K562 (cell line): ENCODE data around the gene FAM78A. TPM values are rescaled to one million over a fixed set of nuclear protein-coding genes. Genes with fewer than 3 reads are reported as not detected.

ENCODE experiments used
- ATAC-seq: fragments of 200-7000 bp; cut with Tn5 transposase; 3 replicates; pipeline ENCODE4 v1.9.1; 2020; ENCODE audit warnings: moderate library complexity
- BruUV-seq: library from RNA; stranded (reverse); fragments of 400-500 nt; replicated peaks from 2 replicates; lab custom pipeline; 2021; lab: Mats Ljungman, UMichigan
- CTCF ChIA-PET: fragments of 300-600 bp; formaldehyde crosslinking; extraction: SDS; loops from one replicate; lab custom pipeline; 2021; ENCODE audit warnings: low intra/inter-chr PET ratio; lab: Yijun Ruan, JAX
- POLR2A ChIA-PET: fragments of 300-600, 350-650 bp; sonication (Branson Sonifier 250); formaldehyde crosslinking; extraction: SDS; loops from one replicate; lab custom pipeline; 2021; ENCODE audit warnings: antibody characterized with exemption, inconsistent platforms; lab: Yijun Ruan, JAX
- DNase-seq, 4 experiments: peaks; one replicate each; pipeline versions ENCODE4 v3.0.0 to v3.0.0-alpha.2; 2011 to 2018; ENCODE audit warnings: low spot score in 3 of 4, mixed read lengths in 3 of 4; ENCODE audit errors: extremely low read depth in 1 of 4
- FAIRE-seq: peaks from 2 replicates; lab custom pipeline; 2011; peaks lifted over from hg19 to GRCh38; lab: Jason Lieb, UNC
- H2AFZ ChIP-seq: 2 replicates; pipeline ENCODE4 v1.6.0; 2011; ENCODE audit warnings: low read depth, low read length, control low read depth, inconsistent platforms
- H3K27ac ChIP-seq: fragments of 200-600 bp; 3 replicates; pipeline ENCODE4 v1.8.0; 2011; ENCODE audit warnings: low read depth, mild to moderate bottlenecking, control low read depth, inconsistent platforms, low read length, moderate library complexity, mixed read lengths; ENCODE audit errors: extremely low read depth
- H3K27me3 ChIP-seq, 2 experiments: fragments of 300-600 bp in 1 of 2; 2 replicates in 1 of 2; 3 replicates in 1 of 2; pipeline versions ENCODE4 v1.6.0 to v1.8.0; 2011; ENCODE audit warnings: inconsistent platforms in 2 of 2, low read length in 2 of 2, mild to moderate bottlenecking in 1 of 2, mixed read lengths in 1 of 2, moderate library complexity in 1 of 2; ENCODE audit not compliant: control insufficient read depth in 2 of 2, insufficient read depth in 2 of 2
- H3K36me3 ChIP-seq: fragments of 300-600 bp; 3 replicates; pipeline ENCODE4 v1.8.0; 2011; ENCODE audit warnings: mild to moderate bottlenecking, low read length, inconsistent platforms; ENCODE audit not compliant: control insufficient read depth, insufficient read depth
- H3K4me1 ChIP-seq, 2 experiments: fragments of 200-600 bp in 1 of 2; replicated peaks in 1 of 2; 2 replicates in 1 of 2; 3 replicates in 1 of 2; pipeline versions ENCODE4 v1.5.1 to v1.8.0; 2011; ENCODE audit warnings: inconsistent platforms in 2 of 2, low read length in 2 of 2, mild to moderate bottlenecking in 1 of 2, mixed read lengths in 1 of 2, moderate library complexity in 1 of 2; ENCODE audit not compliant: control insufficient read depth in 2 of 2, insufficient read depth in 2 of 2
- H3K4me2 ChIP-seq: 2 replicates; pipeline ENCODE4 v1.6.1; 2011; ENCODE audit warnings: low read length, control low read depth, inconsistent platforms, mixed read lengths; ENCODE audit not compliant: insufficient read depth
- H3K4me3 ChIP-seq: fragments of 200-600 bp; sonication (generic), shearing (Covaris generic); 2 replicates; pipeline ENCODE4 v1.5.1; 2016; ENCODE audit warnings: control low read depth, inconsistent platforms
- H3K79me2 ChIP-seq: fragments of 200-600 bp; 3 replicates; pipeline ENCODE4 v1.8.0; 2011; ENCODE audit warnings: low read length, inconsistent platforms; ENCODE audit not compliant: control insufficient read depth, insufficient read depth
- H3K9ac ChIP-seq, 2 experiments: 2 replicates each; pipeline versions ENCODE4 v1.6.0 to v1.6.1; 2011; ENCODE audit warnings: low read depth in 2 of 2, low read length in 2 of 2, control low read depth in 1 of 2, inconsistent platforms in 1 of 2, mild to moderate bottlenecking in 1 of 2, mixed read lengths in 1 of 2; ENCODE audit not compliant: insufficient read depth in 1 of 2
- H3K9me1 ChIP-seq: one replicate; pipeline ENCODE4 v1.6.0; 2011; ENCODE audit warnings: inconsistent platforms, mild to moderate bottlenecking, low read length, moderate library complexity; ENCODE audit not compliant: control insufficient read depth, insufficient read depth
- H3K9me3 ChIP-seq: replicated peaks from 2 replicates; pipeline ENCODE4 v1.5.1; 2011; ENCODE audit warnings: low read depth, low read length, inconsistent platforms; ENCODE audit not compliant: control insufficient read depth, insufficient read depth
- H4K20me1 ChIP-seq: replicated peaks from 2 replicates; pipeline ENCODE4 v1.6.1; 2011; ENCODE audit warnings: low read length, inconsistent platforms, mixed read lengths; ENCODE audit not compliant: control insufficient read depth, insufficient read depth
- FOXP1 ChIP-seq: sonication (generic); formaldehyde crosslinking; IDR thresholded peaks from 2 replicates; pipeline ENCODE4 v1.8.0; 2022; ENCODE audit warnings: mild to moderate bottlenecking, missing genetic modification reagents
- HDAC6 ChIP-seq: IDR thresholded peaks from 2 replicates; pipeline ENCODE4 v1.6.1; 2012; ENCODE audit warnings: low read depth, mild to moderate bottlenecking, control low read depth, inconsistent platforms, low read length, moderate library complexity
- HDAC8 ChIP-seq: fragments of 450-650 bp; IDR thresholded peaks from 2 replicates; pipeline ENCODE4 v1.6.1; 2016; ENCODE audit warnings: mild to moderate bottlenecking, missing genetic modification characterization, moderate library complexity, missing compliant biosample characterization
- MCM5 ChIP-seq: fragments of 450-650 bp; IDR thresholded peaks from 2 replicates; pipeline ENCODE4 v1.6.1; 2016; ENCODE audit warnings: low read depth
- ZNF324 ChIP-seq: fragments of 250-450 bp; sonication (Bioruptor Pico); IDR thresholded peaks from 2 replicates; pipeline ENCODE4 v1.4.0; 2020; ENCODE audit warnings: mild to moderate bottlenecking
- WGBS: fragments of 100-300 bp; shearing (Covaris generic); methylation state at CpG from one replicate; pipeline ENCODE4 v1.1.6; 2016; ENCODE audit warnings: low coverage, mixed read lengths; ENCODE audit not compliant: insufficient coverage; ENCODE audit errors: missing lambda C conversion rate; 5-methylcytosine and 5-hydroxymethylcytosine counted together
- in situ Hi-C: fragments of 300-500 bp; cut with MboI; formaldehyde crosslinking; loops from 4 replicates; pipeline ENCODE4 v1.15.0; 2018; ENCODE audit warnings: inconsistent platforms, mixed read lengths
- intact Hi-C: fragments of 100-400 bp; cut with micrococcal nuclease; formaldehyde crosslinking; loops from 2 replicates; pipeline ENCODE4 v1.14.2; 2022
- polyA plus RNA-seq, 8 experiments: library from polyadenylated mRNA; depleted of rRNA in 4 of 8; stranded (reverse) in 5 of 8; unstranded in 3 of 8; fragments of >200 nt; fragmentation: Nextera tagmentation in 2 of 8; fragmentation: Illumina TruSeq in 1 of 8; extraction: Ambion mirVana in 2 of 8; extraction: Trizol in 1 of 8; gene quantifications; 2 replicates each; pipeline versions ENCODE4 v1.2.1 to v1.2.3, GENCODE V29; 2011 to 2014; ENCODE audit warnings: inconsistent platforms in 1 of 8, missing spikeins in 1 of 8
- total RNA-seq, 7 experiments: library from RNA; depleted of rRNA in 6 of 7; stranded (reverse); fragments of >200 nt in 6 of 7; fragmentation: Illumina TruSeq in 2 of 7; extraction: Trizol in 2 of 7; gene quantifications; 2 replicates each; pipeline versions ENCODE4 v1.2.1 to v1.2.3, GENCODE V29; 2011 to 2021; ENCODE audit warnings: low replicate concordance in 1 of 7
- TF ChIP-seq, protein P1 (sequence below): sonication (generic); formaldehyde crosslinking; IDR thresholded peaks from 2 replicates; pipeline ENCODE4 v1.8.1; 2023; ENCODE audit warnings: mild to moderate bottlenecking, missing genetic modification reagents
- TF ChIP-seq, protein P2 (sequence below): fragments of 450-650 bp; formaldehyde crosslinking; IDR thresholded peaks from 2 replicates; pipeline ENCODE4 v1.4.0; 2020; ENCODE audit warnings: mild to moderate bottlenecking, mixed read lengths

FAM78A gene
- total and polyA plus RNA-seq, 9 of the 15 experiments (the other 6 are each of a cell fraction or from before 2014, with no cell fraction given) = 0.56 to 103 (median 55.2) TPM

DNA sequence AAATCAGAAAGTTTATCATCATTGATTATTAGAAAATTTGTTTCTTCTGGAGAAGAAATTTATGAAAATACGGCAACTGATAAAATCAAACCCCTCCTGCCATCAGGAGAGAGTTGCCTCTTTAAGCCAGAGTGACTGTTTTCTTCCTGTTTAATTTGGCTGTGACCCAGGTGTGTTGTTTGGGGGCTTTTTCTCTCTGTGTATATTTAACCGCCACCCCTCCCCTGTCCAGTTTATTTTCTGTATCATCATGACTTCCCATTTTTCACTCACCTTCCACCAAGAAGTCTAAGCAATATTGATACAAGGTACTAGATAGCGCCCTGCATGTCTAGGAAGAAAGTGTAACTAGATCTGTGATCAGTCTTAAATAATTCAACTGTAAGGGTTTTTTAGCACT, 50.1 kb downstream of the FAM78A start:
- ATAC-seq (no peak; the same call in 2 of the 3 replicates), FAIRE-seq (no peak), DNase-seq (no peak)
- Histone ChIP-seq H3K9ac (no peak overlapping the region), H2AFZ (no peak overlapping the region), H4K20me1 (no peaks in the 10 kb centered on the region), H3K4me3 (no peak overlapping the region), H3K27ac (no peak overlapping the region), H3K4me2 (no peak overlapping the region), H3K27me3 (no peaks in the 10 kb centered on the region), H3K9me1 (no peaks in the 10 kb centered on the region), H3K79me2 (no peaks in the 10 kb centered on the region), H3K4me1 (peaks cover 0 to 3% of the 10 kb centered on the region in 2 experiments; a peak in 2 of 5 replicates), H3K36me3 (peaks cover 89% of the 10 kb centered on the region), H3K9me3 (no peaks in the 10 kb centered on the region)
- BruUV-seq = no TSS peak
- intact Hi-C loops = no loop called here
- in situ Hi-C loops = no loop called here
- 80% methylated on average over 3 of the region's 3 CpGs for WGBS
- ChIA-PET POLR2A (interaction anchor here (0.6 to 11.4 kb wide), 4 partner anchors 8 to 111 kb away, joined by 3 to 156 read pairs (median 5); no protein-coding TSS in a partner anchor), CTCF (no interaction called here)
- TF ChIP-seq, protein P1, sequence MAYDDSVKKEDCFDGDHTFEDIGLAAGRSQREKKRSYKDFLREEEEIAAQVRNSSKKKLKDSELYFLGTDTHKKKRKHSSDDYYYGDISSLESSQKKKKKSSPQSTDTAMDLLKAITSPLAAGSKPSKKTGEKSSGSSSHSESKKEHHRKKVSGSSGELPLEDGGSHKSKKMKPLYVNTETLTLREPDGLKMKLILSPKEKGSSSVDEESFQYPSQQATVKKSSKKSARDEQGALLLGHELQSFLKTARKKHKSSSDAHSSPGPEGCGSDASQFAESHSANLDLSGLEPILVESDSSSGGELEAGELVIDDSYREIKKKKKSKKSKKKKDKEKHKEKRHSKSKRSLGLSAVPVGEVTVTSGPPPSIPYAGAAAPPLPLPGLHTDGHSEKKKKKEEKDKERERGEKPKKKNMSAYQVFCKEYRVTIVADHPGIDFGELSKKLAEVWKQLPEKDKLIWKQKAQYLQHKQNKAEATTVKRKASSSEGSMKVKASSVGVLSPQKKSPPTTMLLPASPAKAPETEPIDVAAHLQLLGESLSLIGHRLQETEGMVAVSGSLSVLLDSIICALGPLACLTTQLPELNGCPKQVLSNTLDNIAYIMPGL (CRISPR knock-in tag) = 0 out of 2 replicates have a peak, but pooled peaks have one; percentile 24
- no peak for TF ChIP-seq FOXP1 (CRISPR knock-in tag)

DNA sequence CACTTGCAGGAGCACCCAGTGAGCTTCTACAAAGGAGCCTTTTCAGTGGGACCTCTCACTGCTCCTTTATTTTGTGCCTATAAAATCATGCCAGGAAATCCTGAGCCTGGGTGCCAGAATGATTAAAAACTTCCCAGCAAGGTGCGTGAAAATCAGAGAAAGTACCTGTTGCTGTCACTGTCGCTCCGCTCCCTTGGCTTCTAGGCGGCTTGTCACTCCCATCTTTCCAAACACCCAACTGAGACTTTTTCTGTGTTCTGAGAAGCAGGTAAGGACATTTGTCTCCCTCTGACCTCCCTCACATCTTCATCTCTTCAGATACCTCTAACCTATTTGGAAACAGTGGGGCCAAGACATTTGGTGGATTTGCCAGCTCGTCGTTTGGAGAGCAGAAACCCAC, 53.9 kb downstream of the FAM78A start:
- Histone ChIP-seq H3K9me1 (no peaks in the 10 kb centered on the region), H3K36me3 (peaks cover 92% of the 10 kb centered on the region), H3K79me2 (no peaks in the 10 kb centered on the region), H3K9me3 (no peaks in the 10 kb centered on the region), H4K20me1 (no peaks in the 10 kb centered on the region; the same call in 1 of the 2 replicates), H3K4me2 (no peak overlapping the region), H3K27me3 (no peaks in the 10 kb centered on the region), H3K9ac (no peak overlapping the region), H3K4me3 (no peak overlapping the region), H3K4me1 (peaks cover 0 to 10% of the 10 kb centered on the region in 2 experiments; a peak in 3 of 5 replicates), H2AFZ (no peak overlapping the region), H3K27ac (no peak overlapping the region)
- in situ Hi-C loops = no loop called here
- DNase-seq = no peak
- intact Hi-C loops = no loop called here
- 95% methylated on average over 6 of the region's 6 CpGs for WGBS
- FAIRE-seq = no peak
- BruUV-seq = no TSS peak
- no peak for ATAC-seq
- POLR2A ChIA-PET = interaction anchor here (0.8 to 11.5 kb wide), 7 partner anchors 8 to 140 kb away, joined by 3 to 156 read pairs (median 4); no protein-coding TSS in a partner anchor
- TF ChIP-seq HDAC8 (tag) (no peak), HDAC6 (no peak), MCM5 (no peak), ZNF324 (CRISPR knock-in tag) (no peak)
- TF ChIP-seq, protein P2, sequence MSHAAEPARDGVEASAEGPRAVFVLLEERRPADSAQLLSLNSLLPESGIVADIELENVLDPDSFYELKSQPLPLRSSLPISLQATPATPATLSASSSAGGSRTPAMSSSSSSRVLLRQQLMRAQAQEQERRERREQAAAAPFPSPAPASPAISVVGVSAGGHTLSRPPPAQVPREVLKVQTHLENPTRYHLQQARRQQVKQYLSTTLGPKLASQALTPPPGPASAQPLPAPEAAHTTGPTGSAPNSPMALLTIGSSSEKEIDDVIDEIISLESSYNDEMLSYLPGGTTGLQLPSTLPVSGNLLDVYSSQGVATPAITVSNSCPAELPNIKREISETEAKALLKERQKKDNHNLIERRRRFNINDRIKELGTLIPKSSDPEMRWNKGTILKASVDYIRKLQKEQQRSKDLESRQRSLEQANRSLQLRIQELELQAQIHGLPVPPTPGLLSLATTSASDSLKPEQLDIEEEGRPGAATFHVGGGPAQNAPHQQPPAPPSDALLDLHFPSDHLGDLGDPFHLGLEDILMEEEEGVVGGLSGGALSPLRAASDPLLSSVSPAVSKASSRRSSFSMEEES (CRISPR knock-in tag) = no peak
- CTCF ChIA-PET = no interaction called here
